ENCODE results near the gene ABHD6.

The ABHD6 gene

GRCh38 chr3:58305882-58306711 lies 68.5 kb downstream of the ABHD6 start, which contains the start of the genes HTD2 and RPP14:
Gene HTD2, plus strand, starts transcription at chr3:58306520. Its CDS starts 11,094 bp downstream, at chr3:58317614.
Gene RPP14, plus strand, starts transcription at chr3:58306245. Its CDS starts 4,085 bp downstream, at chr3:58310330.
- intact Hi-C loops (cut with DNase I) = loop anchor here (2.0 to 10.0 kb wide), 5 partner anchors 27 to 325 kb away; partner anchors contain the start of genes FLNB, KCTD6 and PXK
- peak; percentile 96 to 100 (median 98) for DNase-seq

- no peak for DNase-seq
- intact Hi-C loops (cut with DNase I) = loop anchor here (2.0 to 10.0 kb wide), 5 partner anchors 25 to 323 kb away; partner anchors contain the start of genes FLNB, KCTD6 and PXK
Observed at GRCh38 chr3:58307639-58308215, 70.1 kb downstream of the ABHD6 start.

GRCh38 chr3:58308728-58309127 lies 71.1 kb downstream of the ABHD6 start:
- intact Hi-C loops (cut with DNase I) = loop anchor here (10.0 kb wide), 1 partner anchor 304 kb away; the partner anchor contains the start of gene FLNB
- no peak for DNase-seq

- DNase-seq = no peak
- intact Hi-C loops (cut with DNase I) = no loop called here
Observed at GRCh38 chr3:58317811-58318210, 80.2 kb downstream of the ABHD6 start.

- intact Hi-C loops (cut with DNase I) = loop anchor here (5.0 kb wide), 1 partner anchor 211 kb away; no protein-coding TSS in a partner anchor
- DNase-seq = no peak
Observed at GRCh38 chr3:58321791-58322190, 84.2 kb downstream of the ABHD6 start.

GRCh38 chr3:58322793-58323192 lies 85.2 kb downstream of the ABHD6 start:
- intact Hi-C loops (cut with DNase I) = loop anchor here (5.0 kb wide), 1 partner anchor 210 kb away; no protein-coding TSS in a partner anchor
- no peak for DNase-seq

- intact Hi-C loops (cut with DNase I) = loop anchor here (5.0 kb wide), 1 partner anchor 209 kb away; no protein-coding TSS in a partner anchor
- no peak for DNase-seq
Observed at GRCh38 chr3:58323529-58324390, 86.2 kb downstream of the ABHD6 start.

GRCh38 chr3:58324391-58325390 lies 87.1 kb downstream of the ABHD6 start:
- intact Hi-C loops (cut with DNase I) = loop anchor here (5.0 kb wide), 1 partner anchor 208 kb away; no protein-coding TSS in a partner anchor
- DNase-seq = no peak

- no peak for DNase-seq
- intact Hi-C loops (cut with DNase I) = no loop called here
Observed at GRCh38 chr3:58325525-58325992, 88.0 kb downstream of the ABHD6 start.

- intact Hi-C loops (cut with DNase I) = no loop called here
- DNase-seq = no peak
Observed at GRCh38 chr3:58326267-58326900, 88.8 kb downstream of the ABHD6 start.

- intact Hi-C loops (cut with DNase I) = no loop called here
Observed at GRCh38 chr3:58329150-58329921, 91.7 kb downstream of the ABHD6 start.

GRCh38 chr3:58329922-58330413 lies 92.4 kb downstream of the ABHD6 start:
- intact Hi-C loops (cut with DNase I) = loop anchor here (10.0 kb wide), 1 partner anchor 55 kb away; no protein-coding TSS in a partner anchor
- DNase-seq = no peak

More at GRCh38 chr3:58329150-58329921, 91.7 kb downstream of the ABHD6 start:
- DNase-seq = no peak

- intact Hi-C loops (cut with DNase I) = loop anchor here (2.0 to 10.0 kb wide), 3 partner anchors 25 to 83 kb away; partner anchors contain the start of genes HTD2 and RPP14
- no peak for DNase-seq
Observed at GRCh38 chr3:58331593-58332152, 94.1 kb downstream of the ABHD6 start.

- peak; percentile 79 to 98 (median 88) for DNase-seq
- intact Hi-C loops (cut with DNase I) = loop anchor here (2.0 to 10.0 kb wide), 3 partner anchors 26 to 82 kb away; partner anchors contain the start of genes HTD2 and RPP14
Observed at GRCh38 chr3:58332575-58333188, 95.1 kb downstream of the ABHD6 start, which contains the start of gene PXK. Gene PXK, plus strand, starts transcription at chr3:58332892. Its CDS starts 97 bp downstream, at chr3:58332989.

GRCh38 chr3:58333206-58334012 lies 95.8 kb downstream of the ABHD6 start:
- intact Hi-C loops (cut with DNase I) = loop anchor here (2.0 to 10.0 kb wide), 4 partner anchors 27 to 159 kb away; partner anchors contain the start of genes HTD2, KCTD6 and RPP14

More at GRCh38 chr3:58333206-58334012, 95.8 kb downstream of the ABHD6 start:
- peak in 8 of 10 donors; percentile 25 to 89 (median 40) for DNase-seq
